ENCODE results near the gene ASGR1. TPM values are rescaled to one million over a fixed set of nuclear protein-coding genes. Genes with fewer than 3 reads are reported as not detected.
"Not testable (repeated sequence)": the region's sequence is repeated elsewhere in the genome, so short reads cannot be mapped to it uniquely, and the experiment has no call there.

ASGR1 gene
- total RNA-seq, 4 donors from 2014 or later = 0.54 to 1.2 TPM; not detected in 2

- no peak for TF ChIP-seq CTCF (IDR thresholded peaks at IDR 0.05)
- no peak for TF ChIP-seq POLR2AphosphoS5 (IDR thresholded peaks at IDR 0.05)
- no peak for TF ChIP-seq EP300 (IDR thresholded peaks at IDR 0.05)
- TF ChIP-seq POLR2A (IDR thresholded peaks at IDR 0.05) = no peak
- Histone ChIP-seq H3K27ac (no peak overlapping the region), H3K36me3 (no peaks in the 10 kb centered on the region), H3K4me3 (no peak overlapping the region), H3K27me3 (peaks cover 63% of the 10 kb centered on the region), H3K9me3 (no peaks in the 10 kb centered on the region), H3K4me1 (peaks cover 0 to 25% (median 12%) of the 10 kb centered on the region in 3 donors)
- 88% methylated on average over 1 of the region's 1 CpG; no CpG with 5 or more reads in 1 of the 2 donors for WGBS, 2 donors (ENCODE audit: low coverage in 1 of 2)
- ATAC-seq = no peak
These were observed 2.9 kb downstream of the ASGR1 start for GRCh38 chr17:7176107-7176840.

- WGBS, 2 donors (ENCODE audit: low coverage in 1 of 2) = 68 to 91% methylated on average over 5 of the region's 5 CpGs
- H3K4me3 ChIP-seq = no peak overlapping the region
- TF ChIP-seq EP300 (IDR thresholded peaks at IDR 0.05) (no peak), CTCF (IDR thresholded peaks at IDR 0.05) (no peak), POLR2A (IDR thresholded peaks at IDR 0.05) (no peak), POLR2AphosphoS5 (IDR thresholded peaks at IDR 0.05) (no peak)
- H3K9me3 ChIP-seq = peaks cover 0 to 4% (median 0%) of the 10 kb centered on the region in 3 donors
- H3K4me1 ChIP-seq = peaks cover 0 to 25% (median 12%) of the 10 kb centered on the region in 3 donors
- H3K27me3 ChIP-seq = peaks cover 63% of the 10 kb centered on the region
- no peaks in the 10 kb centered on the region for H3K36me3 ChIP-seq
- ATAC-seq = no peak
- no peak overlapping the region for H3K27ac ChIP-seq
These were observed 3.8 kb downstream of the ASGR1 start for GRCh38 chr17:7175330-7175733.

- ATAC-seq = no peak
- 76 to 77% methylated on average over 7 of the region's 7 CpGs for WGBS, 2 donors (ENCODE audit: low coverage in 1 of 2)
- TF ChIP-seq CTCF (IDR thresholded peaks at IDR 0.05) (no peak), POLR2A (IDR thresholded peaks at IDR 0.05) (no peak), EP300 (IDR thresholded peaks at IDR 0.05) (no peak), POLR2AphosphoS5 (IDR thresholded peaks at IDR 0.05) (no peak)
- no peak overlapping the region for H3K27ac ChIP-seq
- no peaks in the 10 kb centered on the region for H3K36me3 ChIP-seq
- H3K4me1 ChIP-seq = peaks cover 0 to 25% (median 12%) of the 10 kb centered on the region in 3 donors
- peaks cover 63% of the 10 kb centered on the region for H3K27me3 ChIP-seq
- H3K4me3 ChIP-seq = peak overlapping the region in 1 of 2 donors; percentile 30
- peaks cover 0 to 9% (median 0%) of the 10 kb centered on the region in 3 donors for H3K9me3 ChIP-seq
These were observed 4.4 kb downstream of the ASGR1 start for GRCh38 chr17:7174603-7175326.

- Histone ChIP-seq H3K4me1 (peaks cover 0 to 25% (median 12%) of the 10 kb centered on the region in 3 donors), H3K4me3 (peak overlapping the region in 1 of 2 donors; percentile 30), H3K27me3 (peaks cover 59% of the 10 kb centered on the region), H3K27ac (no peak overlapping the region), H3K9me3 (peaks cover 0 to 16% (median 0%) of the 10 kb centered on the region in 3 donors), H3K36me3 (no peaks in the 10 kb centered on the region)
- no peak for TF ChIP-seq CTCF (IDR thresholded peaks at IDR 0.05)
- no peak for TF ChIP-seq POLR2A (IDR thresholded peaks at IDR 0.05)
- TF ChIP-seq POLR2AphosphoS5 (IDR thresholded peaks at IDR 0.05) = no peak
- no peak for TF ChIP-seq EP300 (IDR thresholded peaks at IDR 0.05)
- 49% methylated on average over 9 of the region's 69 CpGs; no CpG with 5 or more reads in 1 of the 2 donors for WGBS, 2 donors (ENCODE audit: low coverage in 1 of 2)
- ATAC-seq = peak; percentile 44
These were observed 5.2 kb downstream of the ASGR1 start for GRCh38 chr17:7173687-7174602.

GRCh38 chr17:7172522-7173191 lies 6.5 kb downstream of the ASGR1 start:
- Histone ChIP-seq H3K27me3 (peaks cover 48% of the 10 kb centered on the region), H3K4me1 (peaks cover 0 to 18% (median 8%) of the 10 kb centered on the region in 3 donors), H3K9me3 (peaks cover 0 to 21% (median 0%) of the 10 kb centered on the region in 3 donors)
- H3K4me3 ChIP-seq, H3K27ac ChIP-seq, H3K36me3 ChIP-seq, ATAC-seq: not testable (repeated sequence)
- WGBS, 2 donors (ENCODE audit: low coverage in 1 of 2) = 79 to 97% methylated on average over 6 to 12 of the region's 18 CpGs

- 92% methylated on average over 6 of the region's 7 CpGs; no CpG with 5 or more reads in 1 of the 2 donors for WGBS, 2 donors (ENCODE audit: low coverage in 1 of 2)
- Histone ChIP-seq H3K27me3 (peaks cover 31% of the 10 kb centered on the region), H3K9me3 (peaks cover 0 to 21% (median 0%) of the 10 kb centered on the region in 3 donors)
- not testable (repeated sequence) for H3K4me1 ChIP-seq, ATAC-seq, H3K36me3 ChIP-seq, H3K4me3 ChIP-seq, H3K27ac ChIP-seq
These were observed 9.6 kb downstream of the ASGR1 start for GRCh38 chr17:7169565-7169908.
